ENCODE data around the gene PPIL1.
A peak's percentile ranks its signal among the peaks of the same experiment; 100 is the strongest.

Gene PPIL1

GRCh38 chr6:36855750-36856149, 18.9 kb downstream of the PPIL1 start:
- no peak for DNase-seq (ENCODE audit: low read depth in 2 of 2)

GRCh38 chr6:36853325-36853724, 21.3 kb downstream of the PPIL1 start:
- DNase-seq (ENCODE audit: low read depth in 2 of 2): peak; percentile 66 to 67

DNA sequence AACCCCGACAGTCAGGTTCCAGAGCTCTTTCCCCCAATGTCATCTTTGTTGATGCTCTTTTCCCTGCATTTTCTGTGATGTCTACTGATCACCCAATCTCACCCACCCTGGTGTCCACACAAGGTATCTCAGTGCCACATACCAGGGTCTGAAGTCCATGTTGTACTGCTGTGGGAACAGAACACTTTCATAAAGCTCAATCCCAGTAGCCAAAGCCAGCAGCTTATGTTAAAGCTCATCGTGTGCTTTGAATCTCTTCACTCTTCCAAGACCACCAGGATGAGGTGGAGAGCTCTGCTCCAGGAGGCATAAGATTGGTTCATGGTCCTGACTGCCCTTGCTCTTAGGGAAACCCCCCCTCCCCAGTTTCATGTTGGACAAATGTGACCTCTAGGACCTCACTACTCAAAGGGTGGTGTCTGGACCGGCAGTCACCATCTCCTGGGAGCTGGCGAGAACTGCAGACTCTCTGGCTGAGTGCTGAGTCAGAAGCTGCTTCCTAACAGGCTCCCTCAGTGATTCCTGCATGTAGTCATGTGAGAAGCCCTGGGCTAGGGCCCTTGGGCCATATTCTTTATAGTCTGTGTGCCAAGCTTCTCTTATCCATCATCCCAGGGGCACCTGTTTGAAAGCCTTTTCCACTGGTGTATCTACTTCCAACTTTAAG, 22.0 kb downstream of the PPIL1 start:
- peak in 1 of 2 experiments; percentile 14 for DNase-seq (ENCODE audit: low read depth in 2 of 2)

GRCh38 chr6:36851626-36852025, 23.0 kb downstream of the PPIL1 start:
- DNase-seq (ENCODE audit: low read depth in 2 of 2): no peak

DNA sequence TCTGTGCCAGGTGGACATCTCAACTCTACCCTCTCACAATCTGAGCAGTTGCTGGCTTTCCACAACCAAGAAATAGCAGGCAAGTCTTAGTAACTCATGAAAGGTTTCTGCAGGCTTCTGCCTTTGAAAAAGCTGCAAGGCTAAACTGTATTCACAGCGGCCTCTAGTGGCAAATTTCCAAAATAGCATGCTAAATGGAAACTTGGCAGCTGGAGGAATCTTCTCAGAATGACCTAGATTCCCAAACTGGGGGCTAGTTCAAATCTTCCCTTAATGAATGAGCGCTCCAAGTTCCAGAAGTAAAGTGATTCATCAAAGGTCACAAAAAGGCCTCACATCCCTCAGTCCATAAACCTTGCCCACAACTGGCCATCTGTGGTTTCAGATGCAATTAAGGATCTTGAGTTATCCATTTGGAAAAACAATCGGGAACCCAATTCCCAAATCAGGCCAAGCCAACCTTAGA, 23.4 kb downstream of the PPIL1 start:
- DNase-seq (ENCODE audit: low read depth in 2 of 2): peak; percentile 47 to 48

DNA sequence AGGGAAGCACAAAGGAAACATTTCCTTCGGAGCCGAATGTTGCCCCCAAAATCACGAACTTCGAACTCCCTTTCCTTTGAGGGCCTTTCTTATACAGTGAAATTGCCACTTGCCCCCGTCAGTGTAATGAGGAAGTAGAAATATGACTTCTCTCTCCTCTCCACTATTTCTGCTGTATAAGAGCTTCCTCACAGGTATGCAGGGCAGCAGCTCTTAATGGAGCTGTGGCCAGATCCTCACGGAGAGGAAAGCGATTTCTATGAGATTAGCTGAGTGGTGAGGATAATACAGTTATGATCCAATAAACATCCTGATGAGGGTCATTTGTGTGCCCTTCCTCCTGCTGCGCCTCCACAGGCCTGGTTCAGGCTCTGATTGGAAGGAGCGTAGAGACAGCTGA, 24.6 kb downstream of the PPIL1 start:
- no peak for DNase-seq (ENCODE audit: low read depth in 2 of 2)

- no peak for DNase-seq (ENCODE audit: low read depth in 2 of 2)
Observed at GRCh38 chr6:36848658-36849441, 25.8 kb downstream of the PPIL1 start.

GRCh38 chr6:36847991-36848390, 26.6 kb downstream of the PPIL1 start:
- DNase-seq (ENCODE audit: low read depth in 2 of 2): no peak

DNA sequence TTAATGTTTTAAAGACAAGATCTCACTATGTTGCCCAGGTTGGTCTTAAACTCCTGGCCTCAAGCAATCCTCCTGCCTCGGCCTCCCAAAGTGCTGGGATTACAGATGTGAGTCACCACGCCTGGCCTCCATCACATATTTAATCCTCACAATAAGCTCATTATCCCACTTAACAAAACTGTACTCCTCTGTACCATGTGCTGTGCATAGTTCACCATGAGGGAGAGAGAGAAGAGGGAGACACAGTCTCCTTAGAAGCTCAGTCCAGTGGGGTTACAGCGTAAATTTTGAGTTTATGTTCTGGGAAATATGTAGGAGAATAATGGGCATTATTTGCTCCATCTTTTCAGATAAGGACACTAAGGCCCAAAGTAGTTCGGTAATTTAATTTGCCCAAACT, 27.5 kb downstream of the PPIL1 start:
- DNase-seq (ENCODE audit: low read depth in 2 of 2): no peak

- DNase-seq (ENCODE audit: low read depth in 2 of 2): no peak
Observed at GRCh38 chr6:36845233-36845632, 29.4 kb downstream of the PPIL1 start.

DNA sequence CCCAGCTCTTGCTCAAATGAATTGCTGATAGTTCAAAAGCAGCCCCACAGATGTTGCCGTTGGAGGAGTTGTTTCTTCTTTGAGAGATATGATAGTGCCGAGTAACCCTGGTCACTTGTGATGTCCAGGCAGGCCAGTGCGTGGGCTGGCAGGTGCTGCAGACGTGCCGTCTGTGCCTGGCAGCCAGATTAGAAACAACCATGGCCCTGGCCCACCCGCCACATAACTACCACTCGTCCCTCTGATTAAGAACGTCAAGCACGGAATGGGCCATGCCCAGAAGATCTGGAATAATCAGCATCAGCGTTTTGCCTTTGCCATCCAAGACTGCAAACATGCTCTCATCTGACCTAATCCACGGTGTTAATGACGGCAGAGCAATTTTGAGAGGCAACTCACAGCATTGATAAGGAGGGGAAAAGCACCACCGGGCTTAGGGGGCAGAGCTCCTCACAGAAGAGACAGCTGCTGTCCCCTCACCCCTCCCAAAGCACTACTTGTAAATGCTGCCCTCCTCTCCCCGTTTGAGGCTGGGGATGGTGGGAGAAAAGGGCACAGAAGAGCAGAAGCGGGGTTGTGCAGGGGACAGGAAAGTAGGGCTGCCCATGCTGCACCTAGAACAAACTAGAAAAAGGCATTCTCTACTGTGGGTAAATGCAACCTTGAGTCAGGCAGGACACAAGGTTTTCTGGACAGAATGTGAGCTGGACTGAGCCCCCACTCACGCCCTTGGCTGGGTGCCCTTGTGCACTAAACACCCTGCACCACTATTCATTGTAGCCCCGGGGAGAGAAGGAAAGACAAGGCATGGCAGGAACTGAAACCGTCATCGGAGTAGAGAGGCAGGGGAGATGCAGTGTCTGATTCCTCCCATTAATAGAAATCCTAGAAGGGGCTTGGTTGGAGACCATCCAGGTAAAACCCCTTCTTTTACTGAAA, 30.1 kb downstream of the PPIL1 start:
- DNase-seq (ENCODE audit: low read depth in 2 of 2): no peak

DNA sequence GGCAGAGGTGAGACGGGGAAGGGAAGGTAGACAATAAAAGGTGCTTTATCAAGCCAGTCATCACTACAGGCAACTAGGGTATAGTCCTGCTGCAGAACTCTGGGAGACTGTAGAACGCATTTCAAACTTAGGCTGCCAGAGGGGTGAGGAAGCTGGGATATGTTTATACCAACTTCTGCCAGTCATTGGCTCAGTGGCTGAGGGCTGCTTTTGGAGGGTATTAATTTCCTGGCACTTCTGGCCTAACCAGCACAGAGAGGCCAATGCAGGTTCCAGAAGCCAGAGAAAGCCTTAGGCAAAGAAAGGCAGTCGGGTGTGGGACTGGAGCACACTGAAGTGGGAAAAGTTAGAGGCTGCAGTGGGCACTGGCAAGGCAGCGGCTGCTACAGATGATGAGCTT, 31.4 kb downstream of the PPIL1 start:
- no peak for DNase-seq (ENCODE audit: low read depth in 2 of 2)

DNA sequence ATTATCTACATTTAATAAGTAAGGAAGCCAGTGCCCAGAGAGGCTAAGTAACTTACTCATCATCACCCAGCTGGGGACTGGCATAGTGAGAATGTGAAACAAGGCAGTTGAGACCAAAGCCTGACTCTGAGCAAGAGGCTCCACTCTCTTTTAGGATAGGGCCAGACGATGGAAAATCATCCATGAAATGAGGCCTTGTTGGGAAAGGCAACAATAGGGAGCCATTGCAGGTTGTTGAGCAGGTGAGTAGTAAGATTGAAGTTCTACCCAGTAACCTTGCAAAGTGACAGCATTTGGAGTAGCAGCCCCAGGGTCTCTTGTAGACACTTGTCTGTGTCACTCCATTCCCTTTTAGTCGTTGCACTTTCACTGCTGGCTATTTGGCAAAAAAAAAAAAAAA, 32.8 kb downstream of the PPIL1 start:
- no peak for DNase-seq (ENCODE audit: low read depth in 2 of 2)

- DNase-seq (ENCODE audit: low read depth in 2 of 2): no peak
Observed at GRCh38 chr6:36840432-36841403, 33.9 kb downstream of the PPIL1 start.

DNA sequence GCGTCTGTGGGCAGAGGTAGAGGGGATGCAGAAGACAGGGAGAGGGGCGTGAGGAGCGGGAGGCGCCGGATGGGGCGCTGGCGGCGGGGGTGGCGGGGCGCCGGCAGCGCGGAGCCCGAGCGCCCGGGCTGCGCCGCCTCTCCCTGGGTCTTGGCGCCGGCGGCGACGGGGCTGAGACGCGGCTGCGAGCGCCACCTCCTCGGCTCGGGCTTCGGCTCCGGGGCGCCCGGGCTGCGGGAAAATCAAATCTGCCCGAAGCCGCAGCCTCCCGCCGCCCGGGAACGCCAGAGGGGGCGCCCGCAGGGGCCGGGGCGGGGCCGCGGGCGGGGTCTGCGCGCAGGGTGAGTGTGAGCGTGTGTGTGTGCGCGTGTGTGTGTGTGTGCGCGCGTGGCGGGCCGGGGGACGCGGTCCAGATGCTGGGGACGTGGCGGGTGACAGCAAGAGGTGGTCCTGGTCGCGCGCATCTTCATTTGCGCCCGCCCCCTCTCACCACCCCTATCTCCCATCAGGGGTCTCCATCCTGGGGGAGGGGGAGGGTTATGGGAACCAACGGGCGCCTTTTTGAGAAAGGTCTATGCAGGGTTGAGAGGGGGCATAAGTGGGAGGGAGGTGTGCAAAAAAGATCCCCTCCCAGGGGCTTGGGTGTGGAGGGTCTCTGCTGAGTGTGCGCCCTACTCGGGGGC, 34.7 kb downstream of the PPIL1 start:
- no peak for DNase-seq (ENCODE audit: low read depth in 2 of 2)

- DNase-seq (ENCODE audit: low read depth in 2 of 2): no peak
Observed at GRCh38 chr6:36838896-36839748, 35.5 kb downstream of the PPIL1 start, which contains the start of gene CPNE5. CPNE5 (minus strand) TSS chr6:36839444; CDS start chr6:36839377, 67 bp downstream.

GRCh38 chr6:36837686-36838085, 36.9 kb downstream of the PPIL1 start:
- no peak for DNase-seq (ENCODE audit: low read depth in 2 of 2)

DNA sequence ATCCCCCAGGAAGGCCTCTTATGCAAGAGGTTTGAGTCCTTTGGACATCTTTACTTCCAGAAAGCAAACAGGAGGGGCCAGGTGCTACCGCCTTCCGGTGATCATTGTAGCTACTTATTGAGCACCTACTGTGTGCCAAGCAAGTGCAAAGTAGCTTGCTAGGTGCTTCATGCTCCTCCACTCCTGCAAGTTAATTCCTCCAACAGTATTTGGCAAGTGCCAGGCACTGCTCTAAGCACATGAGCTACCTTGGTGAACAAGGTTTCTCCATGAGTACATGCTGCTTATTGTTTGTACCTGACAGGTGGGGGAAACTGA, 37.6 kb downstream of the PPIL1 start:
- DNase-seq (ENCODE audit: low read depth in 2 of 2): no peak

Data from fibroblast of skin of left quadriceps (primary cell).